HG03378 (cell line): ENCODE data around the gene KLF9.
A peak's percentile ranks its signal among the peaks of the same experiment; 100 is the strongest.
"Not testable (repeated sequence)": the region's sequence is repeated elsewhere in the genome, so short reads cannot be mapped to it uniquely, and the experiment has no call there.

ENCODE experiments used
- ATAC-seq: cut with Tn5 transposase; IDR thresholded peaks from one replicate; pipeline ENCODE4 v1.9.1; 2021; ENCODE audit warnings: mild to moderate bottlenecking, moderate library complexity; ENCODE audit not compliant: unreplicated experiment

Gene KLF9

DNA sequence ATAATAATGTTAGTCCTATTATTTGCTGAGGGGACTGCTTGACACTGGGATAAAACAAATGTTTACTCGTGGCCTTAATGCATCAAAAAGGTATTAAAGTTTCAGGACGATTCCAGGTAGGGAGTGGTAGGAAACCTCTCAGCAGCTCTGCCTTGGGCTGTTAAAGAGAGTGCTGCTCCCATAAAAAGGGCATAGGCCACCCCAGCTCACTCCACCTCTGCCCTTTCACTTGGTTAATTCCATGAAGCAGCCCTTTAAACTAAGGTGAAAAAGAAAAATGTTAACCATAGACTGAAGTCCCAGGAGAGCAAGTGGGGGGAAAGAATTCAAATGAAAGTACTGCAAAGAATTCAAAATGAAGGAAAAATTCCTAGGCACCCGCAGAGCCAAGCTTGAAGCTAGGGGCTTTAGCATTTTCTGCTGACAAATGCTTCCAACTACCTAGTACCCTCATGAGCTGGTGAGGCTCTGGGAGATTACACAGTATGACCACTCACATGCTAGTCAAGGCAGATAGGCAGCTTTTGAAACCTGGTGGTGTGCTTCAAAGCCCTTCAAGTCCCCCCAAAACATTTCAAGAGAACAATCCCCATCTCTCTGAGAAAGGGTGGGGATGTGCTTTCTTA, 8.5 kb downstream of the KLF9 start:
- peak; percentile 32 for ATAC-seq

DNA sequence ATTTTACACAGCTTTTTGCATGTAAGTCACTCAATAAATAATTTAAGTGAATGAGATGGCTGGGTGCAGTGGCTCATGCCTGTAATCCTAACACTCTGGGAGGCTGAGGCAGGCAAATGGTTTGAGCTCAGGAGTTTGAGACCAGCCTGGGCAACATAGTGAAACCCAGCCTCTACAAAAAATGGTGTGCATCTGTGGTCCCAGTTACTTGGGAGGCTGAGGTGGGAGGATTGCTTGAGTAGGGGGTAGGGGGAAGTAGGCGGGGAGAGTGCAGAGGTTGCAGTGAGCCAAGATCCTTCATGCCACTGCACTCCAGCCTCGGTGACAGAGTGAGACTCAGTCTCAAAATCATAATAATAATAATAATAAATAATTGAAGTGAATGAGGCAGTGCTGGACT, 10.2 kb downstream of the KLF9 start:
- no peak for ATAC-seq

DNA sequence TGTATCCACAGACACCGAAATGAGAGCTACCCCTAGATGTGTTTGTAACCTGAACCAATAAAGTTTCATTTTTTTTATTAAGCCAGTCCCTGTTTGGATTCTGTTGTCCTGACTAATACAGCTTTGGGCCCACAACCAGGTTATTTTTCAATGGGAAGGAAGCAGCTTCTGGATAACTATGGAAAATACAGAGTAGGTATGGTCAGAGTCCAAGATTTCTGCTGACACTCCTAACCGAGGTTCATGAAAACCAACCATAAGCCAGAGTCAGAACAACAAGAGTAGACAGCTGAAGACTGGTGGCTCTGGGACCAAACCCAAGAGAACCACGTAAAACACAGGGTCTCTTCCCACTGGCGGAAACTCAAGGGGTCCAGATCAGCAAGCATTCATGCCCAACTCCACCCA, 10.8 kb downstream of the KLF9 start:
- ATAC-seq: no peak

GRCh38 chr9:70403166-70403565, 11.3 kb downstream of the KLF9 start:
- ATAC-seq: no peak

DNA sequence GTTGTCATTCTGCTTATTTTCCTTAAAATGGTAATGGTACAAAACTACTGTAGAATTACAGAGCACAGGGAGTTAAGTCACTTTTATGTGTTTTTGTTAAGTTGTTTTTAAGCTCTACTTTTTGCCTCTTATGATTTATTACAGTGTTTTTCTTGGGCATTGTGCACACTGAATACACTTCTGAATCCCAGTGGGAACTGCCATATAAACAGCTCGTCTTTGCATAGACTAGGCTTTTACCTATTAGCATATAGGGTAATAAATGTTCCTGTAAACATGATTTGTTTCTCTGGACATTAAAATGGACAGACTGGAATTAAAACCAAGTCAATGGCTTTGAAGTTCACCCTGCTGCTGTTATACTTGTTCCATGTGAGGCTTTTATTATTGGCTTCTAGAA, 12.2 kb downstream of the KLF9 start:
- no peak for ATAC-seq

- ATAC-seq: not testable (repeated sequence)
Observed at GRCh38 chr9:70401241-70401640, 13.2 kb downstream of the KLF9 start.

DNA sequence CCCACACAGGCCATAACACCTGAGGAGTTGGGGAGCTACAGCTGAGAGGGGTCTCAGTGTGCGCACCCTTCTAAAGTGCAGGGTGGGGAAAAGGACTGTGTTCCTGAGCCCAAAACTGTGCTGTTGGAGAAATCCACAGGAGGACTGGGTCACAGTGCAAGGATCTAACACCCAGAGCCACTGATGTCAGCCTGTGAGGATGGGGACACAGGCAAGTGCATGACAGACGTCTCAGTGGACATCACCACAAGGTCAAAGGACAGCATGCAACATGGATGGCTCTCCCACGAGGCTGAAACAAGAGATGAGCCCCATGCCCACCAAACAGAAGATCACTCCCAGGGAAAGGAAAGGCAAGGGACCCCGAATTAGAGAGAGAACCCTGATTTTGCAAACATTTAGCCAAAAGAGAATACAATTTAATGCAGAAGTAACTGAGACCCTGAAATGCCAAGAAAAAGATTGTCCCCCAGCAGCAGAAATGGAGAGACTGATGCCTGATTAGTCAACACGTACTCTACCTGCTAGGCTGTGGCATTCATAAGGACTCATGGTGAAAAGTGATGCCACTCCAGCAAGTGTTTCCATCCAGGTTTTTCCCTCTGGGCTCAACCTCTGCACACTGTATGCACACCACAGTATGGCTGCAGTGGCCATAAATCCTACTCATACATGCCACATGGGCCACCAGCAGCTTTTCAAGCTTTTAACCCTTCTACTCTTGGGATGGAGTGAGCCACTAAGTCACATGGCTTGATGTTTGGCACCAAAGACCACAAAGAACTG, 14.2 kb downstream of the KLF9 start:
- no peak for ATAC-seq

DNA sequence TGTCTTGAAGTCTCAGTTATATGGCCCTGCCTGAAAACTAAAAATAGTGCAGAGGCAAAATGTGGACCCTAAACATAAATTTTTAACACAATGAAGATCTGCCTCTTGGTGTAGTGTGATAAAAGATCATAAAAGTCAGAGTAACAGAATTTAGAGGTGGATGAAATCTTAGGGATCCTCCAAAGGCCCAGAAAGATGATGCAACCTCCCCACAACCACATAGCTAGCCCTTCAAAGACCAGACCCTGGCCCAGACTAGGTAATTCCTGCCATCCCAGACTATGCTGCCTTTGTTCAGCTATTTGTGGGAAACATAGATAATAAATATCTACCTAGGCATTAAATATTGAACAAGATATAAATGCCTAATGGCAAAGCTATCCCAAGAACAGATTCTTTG, 15.3 kb downstream of the KLF9 start:
- no peak for ATAC-seq

DNA sequence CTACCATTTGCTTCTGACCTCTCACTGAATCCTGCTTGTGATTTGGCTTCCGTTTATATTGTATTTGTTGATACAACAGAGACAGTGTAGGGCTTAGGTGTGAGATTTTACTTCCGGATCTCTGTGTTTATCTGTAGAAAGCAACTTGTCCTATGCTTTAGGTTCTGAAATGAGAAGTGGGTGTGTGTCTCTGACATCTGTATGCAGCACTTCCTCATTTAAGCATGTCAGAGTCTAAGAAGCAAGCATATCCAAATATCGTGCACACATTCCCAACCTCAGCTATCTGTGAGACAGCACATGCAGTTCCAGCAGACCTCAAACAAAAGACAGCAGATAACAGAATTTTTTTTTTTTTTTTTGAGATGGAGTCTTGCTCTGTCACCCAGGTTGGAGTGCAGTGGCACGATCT, 16.3 kb downstream of the KLF9 start:
- peak; percentile 100 for ATAC-seq

- ATAC-seq: no peak
Observed at GRCh38 chr9:70395652-70396051, 18.8 kb downstream of the KLF9 start.

- ATAC-seq: no peak
Observed at GRCh38 chr9:70392850-70393249, 21.6 kb downstream of the KLF9 start.

GRCh38 chr9:70392189-70392588, 22.3 kb downstream of the KLF9 start:
- ATAC-seq: peak; percentile 62

DNA sequence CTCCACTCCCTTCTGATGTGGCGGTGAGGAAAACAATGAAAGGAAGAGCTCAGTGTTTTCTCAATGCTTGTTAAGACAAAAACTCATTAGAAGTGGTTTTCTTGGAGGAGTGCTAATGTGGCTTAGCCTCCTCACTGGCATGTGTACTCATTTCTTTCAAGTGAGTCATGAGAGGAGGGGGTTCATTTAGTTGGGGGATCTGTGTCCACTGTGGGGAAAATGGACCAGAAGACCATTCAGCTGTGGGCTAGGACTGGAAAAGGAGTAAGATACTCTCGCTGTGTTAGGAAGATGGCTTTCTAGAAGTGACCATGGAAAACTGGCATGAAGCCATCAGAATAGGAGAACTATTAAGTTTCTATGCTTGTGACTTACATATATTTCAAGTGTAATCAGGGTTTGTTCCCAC, 23.5 kb downstream of the KLF9 start:
- ATAC-seq: no peak

DNA sequence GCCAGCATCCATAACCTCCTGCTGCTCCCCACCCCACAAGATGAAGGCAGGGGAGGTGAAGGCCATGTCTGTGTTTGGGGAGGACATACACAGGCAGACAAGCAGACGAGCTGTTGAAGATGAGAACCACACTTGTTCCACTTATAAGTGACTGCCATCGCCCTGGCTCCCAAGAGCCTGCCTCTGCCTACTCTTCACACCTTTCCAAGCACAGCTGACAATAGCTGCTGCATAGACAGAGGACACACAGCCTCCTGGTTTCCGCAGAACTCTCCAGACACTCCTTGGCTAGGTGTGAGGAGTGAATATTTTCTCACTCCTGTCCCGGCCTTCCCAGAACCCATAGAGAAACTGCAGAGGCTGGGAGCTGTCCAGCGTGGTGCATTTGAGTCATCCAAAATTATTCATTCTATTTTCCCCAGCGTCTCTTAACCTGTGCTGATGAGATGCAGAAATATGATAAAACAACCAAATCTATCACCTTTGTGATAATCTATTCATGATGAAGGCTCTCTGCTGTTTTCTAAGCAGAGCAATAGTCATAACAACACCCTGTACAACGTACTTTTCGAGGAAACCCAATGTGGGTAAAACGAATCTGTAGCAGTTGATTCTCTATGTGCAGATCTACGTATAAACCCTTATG, 24.7 kb downstream of the KLF9 start:
- ATAC-seq: no peak

GRCh38 chr9:70389188-70389587, 25.3 kb downstream of the KLF9 start:
- ATAC-seq: no peak

DNA sequence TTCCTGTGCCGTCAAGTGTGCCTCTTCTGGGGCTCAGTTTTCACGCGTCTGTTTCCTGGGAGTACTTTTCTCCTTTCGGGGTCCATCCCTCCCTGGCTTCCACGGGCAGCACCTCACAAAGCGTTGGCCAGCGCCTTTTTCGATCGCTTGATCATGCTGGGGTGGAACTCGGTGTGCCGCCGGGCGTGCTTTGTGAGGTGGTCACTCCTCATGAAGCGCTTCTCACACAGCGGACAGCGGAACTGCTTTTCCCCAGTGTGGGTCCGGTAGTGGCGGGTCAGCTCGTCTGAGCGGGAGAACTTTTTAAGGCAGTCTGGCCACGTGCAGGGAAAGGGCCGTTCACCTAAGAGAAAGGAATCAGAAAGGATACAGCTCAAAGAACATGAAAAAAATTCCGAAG, 26.8 kb downstream of the KLF9 start:
- no peak for ATAC-seq

- no peak for ATAC-seq
Observed at GRCh38 chr9:70385426-70385825, 29.0 kb downstream of the KLF9 start.

DNA sequence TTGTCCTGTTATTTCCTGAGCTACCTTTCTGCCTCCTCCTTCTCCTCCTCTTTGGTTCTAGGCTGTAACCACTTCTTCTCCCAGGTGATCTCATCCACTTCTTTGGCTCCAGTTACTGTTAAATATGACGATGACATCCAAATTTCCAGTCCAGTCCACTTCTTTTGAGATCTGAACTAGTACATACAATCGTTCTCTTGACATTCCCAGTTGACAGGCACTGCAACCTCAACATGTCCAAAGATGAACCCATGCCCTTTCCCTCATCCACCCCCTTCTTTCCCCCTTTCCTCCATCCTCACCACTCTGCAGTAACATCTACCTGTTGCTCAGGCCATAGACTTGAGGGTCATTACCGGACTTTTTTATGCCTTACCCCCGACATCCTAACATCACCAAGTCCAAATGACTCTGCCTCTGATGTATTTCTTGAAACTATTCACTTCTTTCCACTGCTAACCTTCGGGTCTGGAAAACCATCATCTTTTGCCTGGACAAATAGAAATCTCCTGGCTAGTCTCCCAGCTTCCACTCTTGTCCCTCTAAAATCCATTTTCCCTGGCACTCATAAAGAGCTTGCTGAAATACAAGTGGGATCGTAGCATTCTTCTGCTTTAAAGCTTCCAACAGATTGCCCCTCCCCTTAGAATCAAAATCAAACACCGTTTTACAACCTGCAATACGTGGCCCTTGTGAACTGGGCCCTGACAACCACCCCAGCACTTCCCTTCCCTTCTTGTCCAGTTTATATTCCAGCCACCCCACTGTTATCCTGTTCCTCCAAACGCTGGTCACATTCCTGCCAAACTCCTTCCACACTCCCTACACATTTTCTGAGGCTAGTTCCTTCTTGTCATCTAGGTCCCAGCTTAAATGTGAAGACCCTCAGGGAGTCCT, 31.5 kb downstream of the KLF9 start:
- no peak for ATAC-seq

DNA sequence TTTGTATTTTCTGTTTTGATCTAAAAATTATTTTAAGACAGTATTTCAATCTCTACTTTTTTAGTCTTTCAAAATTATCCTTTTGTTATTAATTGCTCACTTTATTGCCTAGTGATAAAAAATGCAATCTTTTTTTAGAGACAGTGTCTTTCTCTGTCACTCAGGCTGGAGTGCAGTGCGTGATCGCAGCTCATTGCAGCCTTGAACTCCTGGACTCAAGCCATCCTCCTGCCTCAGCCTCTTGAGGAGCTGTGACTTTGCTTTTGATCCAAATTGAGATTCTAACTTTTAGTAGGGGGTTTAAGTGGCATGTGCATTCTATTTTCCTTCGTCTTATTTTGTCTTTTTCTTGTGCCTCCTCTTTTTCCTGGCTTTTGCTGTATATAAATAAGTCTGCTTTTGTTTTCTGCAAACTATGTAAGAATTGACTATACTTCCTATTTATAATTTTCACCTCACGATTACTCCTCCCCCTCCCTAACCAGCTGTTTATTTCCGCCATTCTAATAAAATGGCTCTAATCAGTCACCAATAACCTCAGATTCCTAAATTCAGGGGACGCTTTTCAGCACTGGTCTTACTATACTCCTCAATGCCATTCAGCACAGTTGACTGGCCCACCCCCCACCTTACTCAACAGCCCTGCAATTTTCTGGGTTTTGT, 32.3 kb downstream of the KLF9 start:
- no peak for ATAC-seq

- ATAC-seq: no peak
Observed at GRCh38 chr9:70374962-70375618, 39.4 kb downstream of the KLF9 start.
